ENCODE data around the gene RASL11A. TPM values are rescaled to one million over a fixed set of nuclear protein-coding genes. Genes with fewer than 3 reads are reported as not detected.

RASL11A gene
- total RNA-seq, 1 experiment from 2014 or later: 3.8 TPM

DNA sequence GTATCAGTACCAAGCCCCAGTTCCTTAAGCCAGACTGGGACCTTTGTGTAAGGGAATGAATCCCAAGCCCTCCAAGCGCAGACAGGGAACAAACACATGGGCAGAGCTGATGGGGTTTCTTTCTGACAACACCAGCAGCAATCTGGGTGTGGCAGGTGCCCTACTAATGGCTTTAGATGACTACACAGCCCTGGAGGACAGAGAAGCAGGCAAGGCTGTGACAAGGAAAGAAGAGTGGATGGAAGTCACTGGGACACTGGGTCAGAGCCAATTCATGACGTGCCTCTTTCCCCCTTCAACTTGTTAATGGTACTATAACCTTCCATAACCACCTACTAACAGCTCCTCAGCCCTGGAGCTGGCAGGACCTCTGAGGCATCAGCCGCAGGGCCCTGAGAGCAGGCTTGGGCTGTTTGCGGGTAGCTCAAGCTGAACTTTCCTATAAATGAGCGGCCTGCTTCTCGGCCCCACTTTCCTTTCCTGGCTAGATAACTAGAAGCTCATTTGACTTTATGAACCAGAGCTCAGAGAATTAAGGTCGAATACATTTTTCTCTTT is 38.9 kb downstream of the RASL11A start:
- peaks cover 4% of the 10 kb centered on the region; the same call in 1 of the 2 replicates for H3F3A ChIP-seq (ENCODE audit: insufficient read depth, low read depth)
- no peaks in the 10 kb centered on the region for H4K20me1 ChIP-seq (ENCODE audit: insufficient read depth)
- no peaks in the 10 kb centered on the region for H3K9me2 ChIP-seq (ENCODE audit: insufficient read depth)
- BruUV-seq (replicated peaks): no TSS peak
- H3K4me1 ChIP-seq (replicated peaks; ENCODE audit: insufficient read depth): peaks cover 12% of the 10 kb centered on the region; the same call in 1 of the 2 replicates
- no peaks in the 10 kb centered on the region for H3K9me3 ChIP-seq (ENCODE audit: insufficient read depth, low read depth)
- H3K4me2 ChIP-seq: no peak overlapping the region
- peak in 1 of 2 experiments; percentile 47 for DNase-seq
- TF ChIP-seq EZH2 (IDR thresholded peaks at IDR 0.05; ENCODE audit: low read depth): no peak
- TF ChIP-seq, protein P1, sequence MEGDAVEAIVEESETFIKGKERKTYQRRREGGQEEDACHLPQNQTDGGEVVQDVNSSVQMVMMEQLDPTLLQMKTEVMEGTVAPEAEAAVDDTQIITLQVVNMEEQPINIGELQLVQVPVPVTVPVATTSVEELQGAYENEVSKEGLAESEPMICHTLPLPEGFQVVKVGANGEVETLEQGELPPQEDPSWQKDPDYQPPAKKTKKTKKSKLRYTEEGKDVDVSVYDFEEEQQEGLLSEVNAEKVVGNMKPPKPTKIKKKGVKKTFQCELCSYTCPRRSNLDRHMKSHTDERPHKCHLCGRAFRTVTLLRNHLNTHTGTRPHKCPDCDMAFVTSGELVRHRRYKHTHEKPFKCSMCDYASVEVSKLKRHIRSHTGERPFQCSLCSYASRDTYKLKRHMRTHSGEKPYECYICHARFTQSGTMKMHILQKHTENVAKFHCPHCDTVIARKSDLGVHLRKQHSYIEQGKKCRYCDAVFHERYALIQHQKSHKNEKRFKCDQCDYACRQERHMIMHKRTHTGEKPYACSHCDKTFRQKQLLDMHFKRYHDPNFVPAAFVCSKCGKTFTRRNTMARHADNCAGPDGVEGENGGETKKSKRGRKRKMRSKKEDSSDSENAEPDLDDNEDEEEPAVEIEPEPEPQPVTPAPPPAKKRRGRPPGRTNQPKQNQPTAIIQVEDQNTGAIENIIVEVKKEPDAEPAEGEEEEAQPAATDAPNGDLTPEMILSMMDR (conservative IDR thresholded peaks at IDR 0.05): no peak
- no peaks in the 10 kb centered on the region for H3K36me3 ChIP-seq (ENCODE audit: low read depth)
- H3K79me2 ChIP-seq (ENCODE audit: low read depth): no peaks in the 10 kb centered on the region
- ChIA-PET POLR2A (ENCODE audit: unreplicated experiment) (no interaction called here), CTCF (no interaction called here)
- intact Hi-C loops (cut with micrococcal nuclease; ENCODE audit: unreplicated experiment): no loop called here
- H3K27ac ChIP-seq: no peak overlapping the region
- no peak overlapping the region for H3K4me3 ChIP-seq
- H2AFZ ChIP-seq: no peak overlapping the region
- no peaks in the 10 kb centered on the region for H3K27me3 ChIP-seq (ENCODE audit: insufficient read depth, low read depth)

DNA sequence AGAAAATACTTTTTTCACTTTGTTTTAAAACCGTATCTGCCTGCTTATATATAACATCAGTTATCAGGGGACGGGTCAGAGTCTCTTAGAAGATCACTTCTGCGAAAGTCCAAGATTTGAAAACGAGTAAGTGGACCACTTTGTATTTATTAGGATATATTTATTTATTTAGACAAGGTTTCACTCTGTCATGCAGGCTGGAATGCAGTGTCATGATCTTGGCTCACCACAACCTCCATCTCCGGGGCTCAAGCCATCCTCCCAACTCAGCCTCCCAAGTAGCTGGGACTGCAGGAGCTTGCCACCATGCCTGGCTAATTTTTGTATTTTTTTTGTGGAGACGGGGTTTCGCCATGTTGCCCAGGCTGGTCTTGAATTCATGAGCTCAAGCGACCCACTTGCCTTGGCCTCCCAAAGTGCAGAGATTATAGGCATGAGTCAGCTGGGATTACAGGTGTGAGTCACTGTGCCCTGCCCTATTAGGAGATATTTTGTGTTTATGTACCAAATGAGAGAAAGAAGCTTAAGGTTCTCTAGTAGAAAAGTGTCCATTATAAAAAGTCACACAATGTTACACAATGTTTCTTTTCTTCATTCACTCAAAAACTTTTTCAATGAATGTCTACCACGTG is 39.5 kb downstream of the RASL11A start:
- Histone ChIP-seq H4K20me1 (ENCODE audit: insufficient read depth) (no peaks in the 10 kb centered on the region), H3K4me3 (no peak overlapping the region), H3K79me2 (ENCODE audit: low read depth) (no peaks in the 10 kb centered on the region), H3K4me2 (no peak overlapping the region), H3K4me1 (replicated peaks; ENCODE audit: insufficient read depth) (peaks cover 12% of the 10 kb centered on the region; the same call in 1 of the 2 replicates), H3K36me3 (ENCODE audit: low read depth) (no peaks in the 10 kb centered on the region), H2AFZ (no peak overlapping the region), H3K9me3 (ENCODE audit: insufficient read depth, low read depth) (no peaks in the 10 kb centered on the region), H3F3A (ENCODE audit: insufficient read depth, low read depth) (peaks cover 4% of the 10 kb centered on the region; the same call in 1 of the 2 replicates), H3K9me2 (ENCODE audit: insufficient read depth) (no peaks in the 10 kb centered on the region), H3K27ac (no peak overlapping the region), H3K27me3 (ENCODE audit: insufficient read depth, low read depth) (no peaks in the 10 kb centered on the region)
- POLR2A ChIA-PET (ENCODE audit: unreplicated experiment): no interaction called here
- peak in 1 of 2 experiments; percentile 71 for DNase-seq
- CTCF ChIA-PET: no interaction called here
- intact Hi-C loops (cut with micrococcal nuclease; ENCODE audit: unreplicated experiment): no loop called here
- no peak for TF ChIP-seq EZH2 (IDR thresholded peaks at IDR 0.05; ENCODE audit: low read depth)
- TF ChIP-seq, protein P1 (conservative IDR thresholded peaks at IDR 0.05): no peak
- no TSS peak for BruUV-seq (replicated peaks)

- BruUV-seq (replicated peaks): no TSS peak
- Histone ChIP-seq H4K20me1 (ENCODE audit: insufficient read depth) (no peaks in the 10 kb centered on the region), H2AFZ (no peak overlapping the region), H3K9me3 (ENCODE audit: insufficient read depth, low read depth) (no peaks in the 10 kb centered on the region), H3K27me3 (ENCODE audit: insufficient read depth, low read depth) (no peaks in the 10 kb centered on the region), H3K4me2 (no peak overlapping the region), H3K27ac (no peak overlapping the region), H3F3A (ENCODE audit: insufficient read depth, low read depth) (no peaks in the 10 kb centered on the region), H3K36me3 (ENCODE audit: low read depth) (no peaks in the 10 kb centered on the region), H3K9me2 (ENCODE audit: insufficient read depth) (no peaks in the 10 kb centered on the region), H3K4me3 (no peak overlapping the region), H3K4me1 (replicated peaks; ENCODE audit: insufficient read depth) (peaks cover 12% of the 10 kb centered on the region; the same call in 1 of the 2 replicates), H3K79me2 (ENCODE audit: low read depth) (no peaks in the 10 kb centered on the region)
- ChIA-PET CTCF (no interaction called here), POLR2A (ENCODE audit: unreplicated experiment) (no interaction called here)
- no peak for DNase-seq
- TF ChIP-seq, protein P1 (conservative IDR thresholded peaks at IDR 0.05): no peak
- intact Hi-C loops (cut with micrococcal nuclease; ENCODE audit: unreplicated experiment): no loop called here
Observed at GRCh38 chr13:27310946-27311345, 40.3 kb downstream of the RASL11A start.

All from PC-9 (cell line).